BE2C (cell line): Measurements from ENCODE around the gene TEX22.
A peak's percentile ranks its signal among the peaks of the same experiment; 100 is the strongest.

Experiments
- DNase-seq: peaks from one replicate; pipeline ENCODE4 v3.0.0-alpha.2; 2020
- H3K27me3 ChIP-seq: fragments of 250-450 bp; sonication (Bioruptor Pico); 2 replicates; pipeline ENCODE4 v1.5.1; 2020; ENCODE audit warnings: mild to moderate bottlenecking
- H3K36me3 ChIP-seq: fragments of 250-450 bp; sonication (Bioruptor Pico); 2 replicates; pipeline ENCODE4 v1.5.1; 2020; ENCODE audit warnings: mild to moderate bottlenecking
- H3K4me1 ChIP-seq: fragments of 250-450 bp; sonication (Bioruptor Pico); 2 replicates; pipeline ENCODE4 v1.5.1; 2020
- H3K4me3 ChIP-seq: 2 replicates; pipeline ENCODE4 v1.5.1; 2011; ENCODE audit warnings: low read depth, low read length
- H3K9me3 ChIP-seq: fragments of 250-450 bp; sonication (Bioruptor Pico); 2 replicates; pipeline ENCODE4 v1.5.1; 2020
- TF ChIP-seq, protein P1 (sequence below): IDR thresholded peaks from 2 replicates; pipeline ENCODE4 v1.5.1; 2012; ENCODE audit warnings: mild to moderate bottlenecking, low read depth, low read length

The TEX22 gene

DNA sequence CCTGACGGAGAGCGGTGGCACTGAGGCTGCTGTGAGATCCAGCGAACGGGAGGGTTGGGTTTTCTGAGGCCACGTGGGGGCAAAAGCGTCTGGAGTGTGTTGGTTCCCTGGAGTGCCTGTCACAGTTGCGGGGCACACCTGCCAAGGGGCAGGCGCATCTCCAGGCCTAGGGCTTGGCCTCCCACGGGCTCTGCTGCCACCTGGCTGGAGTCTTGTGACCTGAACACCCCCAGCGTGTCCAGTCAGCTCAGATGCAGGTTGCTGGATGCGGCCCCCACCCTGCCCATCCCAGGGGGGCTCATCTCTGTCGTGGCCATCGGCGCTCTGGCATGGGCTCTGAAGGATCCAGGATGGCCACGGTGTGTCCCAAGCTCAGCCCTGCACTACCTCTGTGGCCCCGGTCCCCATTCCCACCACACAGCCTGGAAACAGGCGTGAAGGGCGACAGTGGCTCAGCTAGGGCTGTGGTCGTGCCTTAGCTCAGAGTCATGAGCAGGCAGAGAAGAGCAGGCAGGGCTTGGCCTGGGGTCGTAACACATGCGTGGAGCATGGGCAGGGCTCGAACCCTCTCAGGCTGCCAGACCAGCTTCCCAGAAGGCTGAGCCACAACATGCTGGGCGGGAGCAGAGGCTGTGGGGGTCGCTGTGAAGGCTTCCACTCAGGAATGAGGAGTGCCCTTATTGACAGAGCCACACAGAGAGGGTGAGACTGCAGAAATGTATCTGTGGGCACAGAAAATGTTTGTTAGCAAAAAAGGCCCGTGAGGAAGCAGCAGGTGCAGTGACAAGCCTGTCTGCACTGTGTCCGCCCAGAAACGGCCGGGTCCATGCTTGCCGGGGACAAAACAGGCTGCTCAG lies 52.8 kb downstream of the TEX22 start:
- TF ChIP-seq, protein P1, sequence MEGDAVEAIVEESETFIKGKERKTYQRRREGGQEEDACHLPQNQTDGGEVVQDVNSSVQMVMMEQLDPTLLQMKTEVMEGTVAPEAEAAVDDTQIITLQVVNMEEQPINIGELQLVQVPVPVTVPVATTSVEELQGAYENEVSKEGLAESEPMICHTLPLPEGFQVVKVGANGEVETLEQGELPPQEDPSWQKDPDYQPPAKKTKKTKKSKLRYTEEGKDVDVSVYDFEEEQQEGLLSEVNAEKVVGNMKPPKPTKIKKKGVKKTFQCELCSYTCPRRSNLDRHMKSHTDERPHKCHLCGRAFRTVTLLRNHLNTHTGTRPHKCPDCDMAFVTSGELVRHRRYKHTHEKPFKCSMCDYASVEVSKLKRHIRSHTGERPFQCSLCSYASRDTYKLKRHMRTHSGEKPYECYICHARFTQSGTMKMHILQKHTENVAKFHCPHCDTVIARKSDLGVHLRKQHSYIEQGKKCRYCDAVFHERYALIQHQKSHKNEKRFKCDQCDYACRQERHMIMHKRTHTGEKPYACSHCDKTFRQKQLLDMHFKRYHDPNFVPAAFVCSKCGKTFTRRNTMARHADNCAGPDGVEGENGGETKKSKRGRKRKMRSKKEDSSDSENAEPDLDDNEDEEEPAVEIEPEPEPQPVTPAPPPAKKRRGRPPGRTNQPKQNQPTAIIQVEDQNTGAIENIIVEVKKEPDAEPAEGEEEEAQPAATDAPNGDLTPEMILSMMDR = no peak
- H3K4me3 ChIP-seq = no peak overlapping the region
- peaks cover 76% of the 10 kb centered on the region for H3K36me3 ChIP-seq
- H3K9me3 ChIP-seq = no peaks in the 10 kb centered on the region
- DNase-seq = peak; percentile 9
- no peaks in the 10 kb centered on the region for H3K27me3 ChIP-seq
- H3K4me1 ChIP-seq = peaks cover 8% of the 10 kb centered on the region

DNA sequence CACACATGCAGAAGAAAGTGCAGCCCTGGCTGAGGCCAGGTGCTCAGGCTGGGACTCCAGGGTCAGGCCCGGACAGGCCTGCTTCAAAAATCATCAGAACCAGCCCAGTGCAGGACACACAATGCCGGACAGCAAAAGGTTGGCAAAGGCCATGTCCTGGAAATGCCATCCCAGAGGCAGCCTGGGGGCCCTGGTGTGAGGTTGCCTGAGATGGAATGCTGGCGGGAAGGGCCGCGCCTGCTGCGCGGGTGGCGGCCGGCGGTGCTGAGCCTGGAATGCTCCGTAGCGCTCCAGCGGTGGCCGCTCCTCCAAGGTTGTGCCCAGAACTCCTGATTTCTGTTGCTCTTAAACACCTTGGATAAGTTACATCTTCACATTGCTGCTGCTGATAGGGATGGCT lies 54.6 kb downstream of the TEX22 start:
- TF ChIP-seq, protein P1 = no peak
- no peak for DNase-seq
- Histone ChIP-seq H3K4me1 (peaks cover 5% of the 10 kb centered on the region), H3K9me3 (no peaks in the 10 kb centered on the region), H3K27me3 (no peaks in the 10 kb centered on the region), H3K4me3 (no peak overlapping the region), H3K36me3 (peaks cover 86% of the 10 kb centered on the region)

DNA sequence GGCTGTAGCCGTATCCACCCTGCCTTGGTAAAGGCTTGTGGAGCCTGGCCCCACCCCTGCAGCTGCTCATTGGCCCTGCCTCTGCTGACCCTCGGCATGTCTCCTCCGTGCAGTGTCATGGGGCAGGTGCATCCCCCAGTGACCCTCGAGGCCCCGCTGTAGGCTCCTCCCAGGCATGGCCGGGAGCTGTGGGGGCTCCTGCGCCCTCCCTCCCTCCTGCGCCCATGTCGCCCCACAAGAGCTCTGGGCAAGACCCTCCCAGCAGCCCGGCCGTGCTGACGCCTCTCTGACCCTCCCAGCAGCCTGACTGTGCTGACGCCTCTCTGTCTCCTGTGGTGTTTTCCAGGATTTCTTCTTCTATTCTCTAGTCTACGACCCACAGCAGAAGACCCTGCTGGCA lies 55.5 kb downstream of the TEX22 start:
- peaks cover 92% of the 10 kb centered on the region for H3K36me3 ChIP-seq
- H3K4me1 ChIP-seq = peaks cover 3% of the 10 kb centered on the region

DNA sequence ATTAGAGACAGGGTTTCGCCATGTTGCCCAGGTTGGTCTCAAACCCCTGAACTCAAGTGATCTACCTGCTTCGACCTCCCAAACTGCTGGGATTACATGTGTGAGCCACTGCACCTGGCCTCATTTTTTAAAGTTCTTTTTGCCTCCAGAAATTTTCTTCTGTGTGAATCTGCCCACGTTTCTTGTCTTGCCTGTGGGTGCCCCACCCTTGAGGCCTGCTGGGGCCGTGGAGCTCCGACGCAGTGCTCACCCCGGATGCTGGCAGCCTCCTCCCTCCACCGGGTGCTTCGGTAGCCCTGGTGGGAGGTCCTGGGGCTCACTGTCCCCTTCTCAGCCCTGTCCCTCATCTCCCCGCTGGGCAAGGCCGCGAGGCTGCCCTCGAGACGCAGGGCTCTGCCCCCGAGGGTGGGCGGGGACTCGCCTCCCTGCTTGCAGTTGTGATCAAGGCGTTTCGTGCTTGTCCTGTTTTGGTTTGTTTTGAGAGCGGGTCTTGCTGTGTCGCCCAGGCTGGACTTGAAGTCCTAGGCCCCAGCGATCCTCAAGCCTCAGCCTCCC lies 56.8 kb downstream of the TEX22 start:
- TF ChIP-seq, protein P1 = no peak
- Histone ChIP-seq H3K4me1 (no peaks in the 10 kb centered on the region), H3K27me3 (no peaks in the 10 kb centered on the region), H3K4me3 (no peak overlapping the region), H3K9me3 (no peaks in the 10 kb centered on the region), H3K36me3 (peaks cover 79% of the 10 kb centered on the region)
- no peak for DNase-seq

More for the DNA sequence above, 55.5 kb downstream of the TEX22 start:
- DNase-seq = no peak
- no peaks in the 10 kb centered on the region for H3K9me3 ChIP-seq
- no peaks in the 10 kb centered on the region for H3K27me3 ChIP-seq
- TF ChIP-seq, protein P1 = no peak
- no peak overlapping the region for H3K4me3 ChIP-seq

DNA sequence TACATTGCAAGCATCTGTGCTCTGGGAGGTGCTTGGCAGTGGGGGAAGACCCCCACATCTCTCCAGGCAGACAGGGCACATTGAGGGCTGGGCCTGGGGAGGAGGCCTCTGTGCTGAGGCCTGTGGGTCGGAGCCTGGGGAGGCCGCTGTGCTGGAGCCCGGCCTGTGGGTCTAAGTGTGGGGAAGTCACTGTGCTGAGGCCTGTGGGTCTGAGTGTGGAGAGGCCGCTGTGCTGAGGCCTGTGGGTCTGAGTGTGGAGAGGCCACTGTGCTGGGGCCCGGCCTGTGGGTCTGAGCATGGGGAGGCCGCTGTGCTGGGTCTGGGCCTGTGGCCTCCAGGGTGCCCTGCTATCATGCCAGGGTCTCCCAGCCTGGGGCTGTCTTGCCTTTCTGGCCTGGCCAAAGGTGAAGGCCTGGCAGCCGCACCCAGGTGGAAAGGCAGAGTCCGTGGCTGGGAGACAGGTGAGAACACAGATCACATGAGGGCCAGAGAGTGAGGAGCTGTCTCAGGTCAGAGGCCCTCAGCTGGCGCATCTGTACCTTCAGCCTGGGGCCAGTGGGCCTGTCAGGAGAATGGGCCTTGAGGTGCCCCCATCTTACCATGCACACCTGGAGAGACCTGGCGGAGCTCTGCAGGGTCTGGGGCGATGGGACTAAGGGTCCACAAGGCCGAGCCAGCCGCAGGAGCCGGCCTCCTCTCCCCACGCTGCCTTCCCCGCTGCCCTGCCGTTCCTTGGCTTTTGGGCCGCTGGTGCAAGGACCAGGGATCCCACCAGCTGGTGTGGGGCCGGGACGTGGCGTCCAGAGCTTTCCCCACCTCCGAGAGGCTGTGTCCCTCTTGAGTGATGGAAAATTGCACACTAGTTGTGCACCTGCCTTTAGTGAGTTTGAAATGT lies 57.7 kb downstream of the TEX22 start:
- DNase-seq = no peak
- no peak overlapping the region for H3K4me3 ChIP-seq
- H3K4me1 ChIP-seq = no peaks in the 10 kb centered on the region
- TF ChIP-seq, protein P1 = no peak
- no peaks in the 10 kb centered on the region for H3K9me3 ChIP-seq
- H3K27me3 ChIP-seq = no peaks in the 10 kb centered on the region
- peaks cover 79% of the 10 kb centered on the region for H3K36me3 ChIP-seq
